NOMO-1 (cell line): ENCODE measurements around the gene HCK.

Experiments
- DNase-seq, 2 experiments: peaks; one replicate each; lab custom pipeline; 2025; ENCODE audit not compliant: unreplicated experiment in 2 of 2; lab: John Stamatoyannopoulos, UW

The HCK gene

DNA sequence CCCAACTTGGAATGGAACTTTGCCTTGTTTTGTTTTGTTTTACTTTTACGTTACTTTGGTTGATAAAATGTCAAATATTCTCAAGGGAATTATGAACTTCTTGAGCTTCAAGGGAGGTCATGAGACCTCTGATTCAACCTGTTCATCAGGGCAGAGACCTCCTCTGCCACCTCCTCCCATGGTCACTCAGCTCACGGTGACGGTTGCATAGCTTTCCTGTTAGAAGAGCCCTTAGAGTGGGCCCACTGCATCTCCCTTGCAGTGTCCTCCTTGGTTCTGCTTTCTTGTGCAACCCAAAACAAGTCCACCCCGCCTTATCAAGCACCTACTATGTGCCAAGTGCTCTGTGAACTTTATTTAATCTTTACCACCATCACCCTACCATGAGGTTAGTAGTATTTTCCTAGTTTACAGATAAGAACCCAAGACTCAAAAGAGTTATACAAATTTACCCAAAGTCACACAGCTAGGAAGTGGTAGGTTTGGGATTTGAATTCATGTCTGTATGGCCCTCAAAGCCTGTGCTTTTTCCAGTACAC, 72.9 kb downstream of the HCK start:
- DNase-seq = no peak

DNA sequence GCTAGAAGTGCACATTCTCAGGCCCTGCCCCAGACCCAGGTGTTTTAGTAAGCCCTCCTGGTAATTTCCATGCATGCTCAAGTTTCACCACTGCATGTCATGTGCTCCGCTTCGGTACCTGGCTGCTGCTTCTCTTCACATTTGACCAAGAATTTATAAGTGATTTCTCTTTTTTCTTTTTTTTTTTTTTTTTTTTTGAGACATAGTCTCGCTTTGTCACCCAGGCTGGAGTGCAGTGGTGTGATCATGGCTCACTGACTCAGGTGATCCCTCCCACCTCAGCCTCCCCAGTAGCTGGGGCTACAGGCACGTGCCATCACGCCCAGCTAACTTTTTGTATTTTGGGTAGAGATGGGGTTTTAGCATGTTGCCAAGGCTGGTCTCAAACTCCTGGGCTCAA, 73.5 kb downstream of the HCK start:
- no peak for DNase-seq

- no peak for DNase-seq
Observed at GRCh38 chr20:32126919-32127318, 74.9 kb downstream of the HCK start.

GRCh38 chr20:32127347-32127746, 75.3 kb downstream of the HCK start:
- no peak for DNase-seq

DNA sequence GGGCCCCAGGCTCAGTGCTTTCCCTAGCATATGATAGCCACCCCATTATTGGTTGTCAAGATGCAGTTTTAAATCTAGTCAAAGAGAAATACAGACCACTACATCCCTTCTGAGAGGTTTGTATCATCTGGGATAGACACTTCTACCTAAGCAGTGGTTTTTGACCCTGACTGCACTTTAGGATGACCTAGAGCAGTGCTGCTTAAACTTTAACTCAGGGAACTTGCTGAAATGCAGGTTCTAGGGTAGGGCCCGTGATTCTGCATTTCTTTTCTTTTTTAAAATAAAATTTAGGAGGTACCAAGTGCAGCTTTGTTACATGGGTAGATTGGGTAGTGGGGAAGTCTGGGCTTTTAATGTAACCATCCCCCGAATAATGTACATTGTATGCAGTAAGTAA, 76.1 kb downstream of the HCK start:
- DNase-seq = no peak

DNA sequence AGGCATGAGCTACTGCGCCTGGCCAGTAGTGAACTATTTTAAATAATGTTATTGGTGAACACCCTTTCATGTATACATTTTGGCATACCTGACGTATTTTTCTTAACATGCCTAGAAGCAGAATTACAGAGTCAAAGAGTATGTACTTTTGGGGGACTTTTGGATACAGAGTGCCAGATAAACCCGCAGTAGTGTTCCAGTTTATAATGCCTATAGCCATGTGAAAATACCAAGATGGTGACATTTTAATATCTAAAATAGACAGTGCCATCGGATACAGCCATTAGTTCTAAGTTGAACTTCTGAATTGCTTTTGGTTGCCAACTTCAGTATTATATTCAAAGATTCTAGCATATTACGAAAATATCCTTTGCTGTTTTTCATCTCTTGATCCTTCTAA, 77.8 kb downstream of the HCK start:
- DNase-seq = no peak

DNA sequence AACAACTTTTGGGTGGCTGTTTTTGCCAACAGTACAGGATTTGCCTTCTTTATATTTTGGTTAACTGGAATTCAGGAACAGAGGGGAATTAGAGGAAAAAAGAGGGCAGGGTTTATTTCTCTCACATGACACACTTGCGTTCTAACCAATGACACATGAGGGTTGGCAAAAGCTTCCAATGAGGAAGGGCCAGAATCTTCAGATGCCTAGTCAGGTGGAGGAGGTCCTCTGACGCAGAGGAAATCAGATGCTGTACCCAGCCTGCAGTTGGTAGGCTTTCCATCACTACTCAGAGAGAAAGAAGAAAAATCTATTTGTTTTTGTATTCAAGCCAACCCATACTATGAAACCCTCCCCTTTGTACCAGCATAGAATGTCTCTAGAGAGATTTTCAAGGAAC, 78.3 kb downstream of the HCK start:
- no peak for DNase-seq

- no peak for DNase-seq
Observed at GRCh38 chr20:32130965-32131364, 78.9 kb downstream of the HCK start.

- DNase-seq = no peak
Observed at GRCh38 chr20:32132911-32133549, 81.0 kb downstream of the HCK start.

DNA sequence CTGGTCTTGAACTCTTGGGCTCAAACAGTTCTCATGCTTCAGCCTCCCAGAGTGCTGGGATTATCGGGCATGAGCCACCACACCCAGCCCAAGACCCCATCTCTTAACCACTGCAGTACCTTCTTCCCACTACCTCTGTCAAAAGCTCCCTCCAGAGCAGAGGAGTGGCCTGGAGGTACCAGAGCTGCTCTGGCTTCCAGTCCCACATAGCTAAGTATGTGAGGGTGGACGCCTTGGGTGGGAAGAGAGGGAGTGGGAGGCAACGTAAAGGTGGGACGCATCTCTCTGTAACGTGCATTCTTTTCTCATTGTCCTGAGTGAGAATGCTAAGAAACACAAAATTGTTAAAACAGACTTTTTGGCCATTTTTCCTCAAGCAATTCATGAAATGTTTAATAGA, 82.0 kb downstream of the HCK start:
- DNase-seq = no peak

DNA sequence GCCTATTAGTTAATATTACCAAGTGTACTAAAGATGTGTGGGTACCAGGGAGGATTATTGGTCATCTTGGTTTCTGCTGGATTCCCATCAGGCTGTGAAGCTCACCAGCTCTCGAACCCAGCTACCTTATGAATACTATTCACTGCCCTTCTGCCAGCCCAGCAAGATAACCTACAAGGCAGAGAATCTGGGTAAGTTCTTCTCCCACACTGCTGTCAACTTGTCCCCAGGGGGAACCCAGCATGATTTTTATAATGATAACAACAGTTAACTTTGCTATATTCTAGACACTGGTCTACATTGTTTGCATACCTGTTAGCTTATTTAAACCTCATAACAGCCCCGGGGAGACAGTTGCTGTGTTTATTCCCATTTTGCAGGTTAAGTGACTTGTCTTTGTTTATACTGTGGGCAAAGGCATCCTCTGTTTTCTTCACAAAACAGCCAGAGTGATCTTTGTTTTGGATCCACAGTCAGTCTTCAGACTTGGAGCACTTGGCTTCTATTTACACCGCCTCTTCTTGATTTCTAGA, 84.0 kb downstream of the HCK start:
- no peak for DNase-seq

DNA sequence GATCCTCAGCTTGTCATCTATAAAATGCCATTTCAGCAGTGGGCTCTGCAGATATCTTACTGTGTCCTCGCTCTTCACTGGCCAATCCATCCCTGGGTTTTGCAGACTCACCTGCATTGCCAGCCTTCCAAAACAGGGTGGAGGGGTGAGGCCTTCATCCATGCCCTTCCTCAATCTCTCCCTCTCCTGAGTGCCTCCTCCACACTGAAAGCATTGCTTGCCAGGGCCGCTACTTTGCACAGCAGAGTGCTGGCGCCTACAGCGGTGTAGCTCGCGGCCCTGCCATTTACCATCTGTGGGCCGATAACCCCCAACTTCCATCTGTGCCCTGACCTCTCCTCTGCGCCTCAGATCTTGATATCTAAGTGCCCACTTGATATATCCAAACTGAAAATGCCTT, 86.9 kb downstream of the HCK start:
- no peak for DNase-seq

DNA sequence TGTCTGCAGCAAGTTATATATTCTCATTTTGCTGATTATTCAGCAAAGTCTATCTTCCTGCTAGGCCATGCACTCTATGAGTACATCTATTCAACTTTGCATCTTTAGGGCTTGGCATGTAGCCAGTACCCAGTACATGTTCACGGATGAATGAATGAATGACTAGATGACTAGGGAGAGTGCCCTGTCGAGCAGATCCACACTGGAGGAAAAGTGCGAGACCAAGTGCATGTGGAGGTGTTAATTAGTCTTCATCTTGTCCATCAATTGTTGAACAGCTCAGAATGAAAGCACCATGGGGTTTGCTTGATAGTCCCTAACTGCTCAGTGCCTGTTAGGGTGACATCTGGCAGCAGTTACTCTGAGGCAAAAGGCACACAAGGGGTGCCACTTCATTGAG, 87.9 kb downstream of the HCK start:
- DNase-seq = no peak

GRCh38 chr20:32140603-32141002, 88.6 kb downstream of the HCK start:
- DNase-seq = no peak

GRCh38 chr20:32141465-32141980, 89.5 kb downstream of the HCK start:
- DNase-seq = no peak

DNA sequence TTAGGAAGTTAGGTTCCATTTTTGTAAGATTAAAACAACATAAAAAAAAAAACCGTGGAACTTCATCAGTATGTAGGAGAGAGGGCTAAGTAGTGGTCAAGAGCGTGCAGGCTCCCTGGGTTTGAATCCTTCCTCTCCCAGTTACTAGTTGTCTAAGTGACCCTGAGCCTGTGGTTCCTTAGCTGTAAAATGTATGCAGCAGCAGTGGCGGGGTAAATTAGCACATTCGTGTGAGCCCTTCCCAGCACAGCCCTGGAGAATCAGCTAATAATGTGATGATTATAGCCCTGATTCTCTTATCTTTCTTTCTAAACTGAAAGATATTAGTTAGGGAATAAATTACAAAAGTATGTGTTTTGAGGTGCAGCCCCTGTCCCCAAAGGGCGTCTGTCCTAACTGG, 90.0 kb downstream of the HCK start:
- no peak for DNase-seq

DNA sequence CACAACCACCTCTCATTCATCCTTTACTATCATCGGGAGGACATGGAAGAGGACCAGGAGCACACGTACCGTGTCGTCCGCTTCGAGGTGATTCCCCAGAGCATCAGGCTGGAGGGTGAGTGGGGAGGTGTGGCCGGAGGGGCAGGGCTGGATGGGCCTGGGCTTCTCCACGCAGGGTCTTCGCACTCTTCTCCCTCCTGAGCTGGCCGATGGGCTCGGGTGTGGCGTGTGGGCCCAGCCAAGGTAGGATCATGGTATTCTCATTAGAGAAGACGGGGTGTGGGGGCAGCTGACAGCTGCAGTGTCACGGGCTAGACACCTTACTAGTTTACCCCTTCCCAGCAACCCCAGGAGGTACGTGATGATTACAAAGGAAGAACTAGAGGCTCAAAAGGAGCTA, 90.9 kb downstream of the HCK start:
- no peak for DNase-seq

DNA sequence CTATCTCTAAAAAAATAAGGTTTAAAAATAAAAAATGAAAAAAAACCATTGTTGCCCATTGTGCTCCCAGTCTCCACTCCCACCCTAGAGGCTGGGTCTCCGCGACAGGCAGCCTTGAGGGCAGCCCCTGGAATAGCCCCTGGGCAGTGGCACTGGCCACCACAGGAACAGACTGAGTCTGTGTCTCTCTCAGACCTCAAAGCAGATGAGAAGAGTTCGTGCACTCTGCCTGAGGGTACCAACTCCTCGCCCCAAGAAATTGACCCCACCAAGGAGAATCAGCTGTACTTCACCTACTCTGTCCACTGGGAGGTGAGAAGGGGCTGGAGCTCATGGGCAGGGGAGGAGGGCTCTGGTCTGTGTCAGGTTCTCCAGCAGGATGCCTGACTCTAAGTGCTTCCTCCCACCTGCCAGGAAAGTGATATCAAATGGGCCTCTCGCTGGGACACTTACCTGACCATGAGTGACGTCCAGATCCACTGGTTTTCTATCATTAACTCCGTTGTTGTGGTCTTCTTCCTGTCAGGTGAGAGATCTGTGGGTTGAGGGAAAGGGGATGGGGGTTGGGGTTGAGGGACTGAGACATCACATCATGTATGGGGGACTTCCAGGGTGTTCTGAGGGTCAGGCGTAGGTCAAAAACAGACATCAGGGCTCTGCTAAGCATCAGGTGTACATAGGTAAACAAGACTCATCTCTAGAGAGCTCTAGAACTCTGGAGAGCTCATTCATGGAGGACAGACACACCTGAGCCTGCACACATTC, 93.0 kb downstream of the HCK start:
- no peak for DNase-seq

GRCh38 chr20:32149566-32150170, 97.6 kb downstream of the HCK start:
- DNase-seq = no peak

DNA sequence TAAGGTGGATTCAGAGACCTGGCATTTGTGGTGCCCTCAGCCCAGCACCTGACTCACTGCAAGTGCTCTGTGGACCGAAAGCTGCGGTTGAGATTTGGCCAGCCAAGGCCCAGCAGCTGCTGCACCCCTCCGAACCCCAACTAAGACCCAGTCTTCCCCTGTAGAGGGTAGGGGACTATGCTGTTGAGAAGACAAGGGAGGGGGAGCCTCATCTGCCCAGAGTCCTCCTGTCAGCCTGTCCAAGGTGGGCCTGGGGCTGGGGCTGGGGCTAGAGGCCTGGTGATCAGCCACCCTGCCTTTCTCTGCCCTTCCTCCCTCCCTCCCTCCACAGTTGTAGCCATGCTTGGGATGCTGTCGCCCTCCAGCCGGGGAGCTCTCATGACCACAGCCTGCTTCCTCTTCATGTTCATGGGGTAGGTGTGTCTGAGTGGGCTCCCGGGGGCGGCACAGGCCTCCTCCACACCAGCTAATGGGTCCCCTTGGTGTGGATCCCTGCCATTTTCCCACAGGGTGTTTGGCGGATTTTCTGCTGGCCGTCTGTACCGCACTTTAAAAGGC, 98.3 kb downstream of the HCK start:
- DNase-seq = no peak
